ENCODE measurements around the gene MAP9.

- TF ChIP-seq CTCF (IDR thresholded peaks at IDR 0.05), result no peak
- TF ChIP-seq POLR2AphosphoS5 (IDR thresholded peaks at IDR 0.05; ENCODE audit: insufficient read depth in 1 of 2, low read depth in 1 of 2), result no peak
These were observed 30.7 kb upstream of the MAP9 start for GRCh38 chr4:155407480-155407879.
